ENCODE measurements around the gene SMIM5.

Gene SMIM5

GRCh38 chr17:75603123-75603522, 30.1 kb upstream of the SMIM5 start:
- Histone ChIP-seq H3K4me1 (no peaks in the 10 kb centered on the region), H3K27me3 (ENCODE audit: control insufficient read depth, insufficient read depth, low read length) (no peaks in the 10 kb centered on the region), H3K4me2 (ENCODE audit: low read length) (no peak overlapping the region), H3K9ac (no peak overlapping the region), H2AFZ (no peak overlapping the region), H3K36me3 (ENCODE audit: control insufficient read depth, insufficient read depth, low read length) (no peaks in the 10 kb centered on the region), H3K4me3 (ENCODE audit: low read depth, low read length) (no peak overlapping the region), H3K79me2 (no peaks in the 10 kb centered on the region), H3K27ac (no peak overlapping the region), H3K9me3 (ENCODE audit: control insufficient read depth, low read length) (no peaks in the 10 kb centered on the region)
- no peak for TF ChIP-seq CTCF (IDR thresholded peaks at IDR 0.05)

- Histone ChIP-seq H3K36me3 (ENCODE audit: control insufficient read depth, insufficient read depth, low read length) (no peaks in the 10 kb centered on the region), H3K9me3 (ENCODE audit: control insufficient read depth, low read length) (no peaks in the 10 kb centered on the region), H3K4me3 (ENCODE audit: low read depth, low read length) (no peak overlapping the region), H3K9ac (no peak overlapping the region), H3K4me2 (ENCODE audit: low read length) (no peak overlapping the region), H3K79me2 (no peaks in the 10 kb centered on the region), H3K4me1 (no peaks in the 10 kb centered on the region), H3K27ac (no peak overlapping the region), H3K27me3 (ENCODE audit: control insufficient read depth, insufficient read depth, low read length) (no peaks in the 10 kb centered on the region), H2AFZ (no peak overlapping the region)
- TF ChIP-seq CTCF (IDR thresholded peaks at IDR 0.05): no peak
Measured at GRCh38 chr17:75604034-75604695, 29.1 kb upstream of the SMIM5 start.

- no peaks in the 10 kb centered on the region for H3K36me3 ChIP-seq (ENCODE audit: control insufficient read depth, insufficient read depth, low read length)
- no peaks in the 10 kb centered on the region for H3K79me2 ChIP-seq
- H3K27me3 ChIP-seq (ENCODE audit: control insufficient read depth, insufficient read depth, low read length): no peaks in the 10 kb centered on the region
- H3K4me1 ChIP-seq: no peaks in the 10 kb centered on the region
- no peak overlapping the region for H3K4me2 ChIP-seq (ENCODE audit: low read length)
- H2AFZ ChIP-seq: no peak overlapping the region
- H3K27ac ChIP-seq: no peak overlapping the region
- H3K9me3 ChIP-seq (ENCODE audit: control insufficient read depth, low read length): no peaks in the 10 kb centered on the region
- no peak overlapping the region for H3K4me3 ChIP-seq (ENCODE audit: low read depth, low read length)
- TF ChIP-seq CTCF (IDR thresholded peaks at IDR 0.05): no peak
- H3K9ac ChIP-seq: no peak overlapping the region
Measured at GRCh38 chr17:75605790-75606189, 27.4 kb upstream of the SMIM5 start.

- Histone ChIP-seq H3K4me3 (ENCODE audit: low read depth, low read length) (no peak overlapping the region), H3K27me3 (ENCODE audit: control insufficient read depth, insufficient read depth, low read length) (no peaks in the 10 kb centered on the region), H3K4me1 (no peaks in the 10 kb centered on the region), H3K4me2 (ENCODE audit: low read length) (no peak overlapping the region), H3K27ac (no peak overlapping the region), H3K36me3 (ENCODE audit: control insufficient read depth, insufficient read depth, low read length) (no peaks in the 10 kb centered on the region), H3K9me3 (ENCODE audit: control insufficient read depth, low read length) (no peaks in the 10 kb centered on the region), H2AFZ (no peak overlapping the region), H3K79me2 (no peaks in the 10 kb centered on the region), H3K9ac (no peak overlapping the region)
- no peak for TF ChIP-seq CTCF (IDR thresholded peaks at IDR 0.05)
Measured at GRCh38 chr17:75607086-75607485, 26.1 kb upstream of the SMIM5 start.

Data from parathyroid adenoma (tissue), 2 donors.